Left ventricle myocardium superior (tissue), 1 donor: ENCODE data around the gene EBF3. TPM values are rescaled to one million over a fixed set of nuclear protein-coding genes. Genes with fewer than 3 reads are reported as not detected.

Experiments
- ATAC-seq: fragments of 200-7000 bp; cut with Tn5 transposase; one replicate; pipeline ENCODE4 v1.9.1; 2020; ENCODE audit warnings: mild to moderate bottlenecking, moderate library complexity
- DNase-seq: peaks from one replicate; pipeline ENCODE4 v3.0.0-alpha.2; 2020
- intact Hi-C: fragments of 100-400 bp; cut with micrococcal nuclease; formaldehyde crosslinking; loops from one replicate; pipeline ENCODE4 v1.11.0; 2022
- total RNA-seq: library from RNA; stranded (reverse); fragmentation: NEBNext Ultra II Directional; extraction: Animal tissue kit (Norgen Biotek cat#: 25700); gene quantifications from one replicate; pipeline ENCODE4 v1.2.1, GENCODE V29; 2021
- donor health status: DM: no; HTN: yes; CAD: no; lungs with severe emphysema.

Gene EBF3
- total RNA-seq, 1 donor from 2014 or later, result 7.1 TPM

GRCh38 chr10:129918401-129918800, 45.7 kb downstream of the EBF3 start:
- ATAC-seq (no peak), DNase-seq (no peak)
- intact Hi-C loops, result no loop called here

- intact Hi-C loops, result no loop called here
- no peak for DNase-seq
- no peak for ATAC-seq
Observed at GRCh38 chr10:129917936-129918335, 46.1 kb downstream of the EBF3 start.

- ATAC-seq, result no peak
- DNase-seq, result no peak
- intact Hi-C loops, result no loop called here
Observed at GRCh38 chr10:129916506-129916995, 47.5 kb downstream of the EBF3 start.

GRCh38 chr10:129915526-129916378, 48.3 kb downstream of the EBF3 start:
- DNase-seq (no peak), ATAC-seq (no peak)
- intact Hi-C loops, result no loop called here

GRCh38 chr10:129914960-129915359, 49.1 kb downstream of the EBF3 start:
- intact Hi-C loops, result no loop called here
- ATAC-seq (no peak), DNase-seq (no peak)

DNA sequence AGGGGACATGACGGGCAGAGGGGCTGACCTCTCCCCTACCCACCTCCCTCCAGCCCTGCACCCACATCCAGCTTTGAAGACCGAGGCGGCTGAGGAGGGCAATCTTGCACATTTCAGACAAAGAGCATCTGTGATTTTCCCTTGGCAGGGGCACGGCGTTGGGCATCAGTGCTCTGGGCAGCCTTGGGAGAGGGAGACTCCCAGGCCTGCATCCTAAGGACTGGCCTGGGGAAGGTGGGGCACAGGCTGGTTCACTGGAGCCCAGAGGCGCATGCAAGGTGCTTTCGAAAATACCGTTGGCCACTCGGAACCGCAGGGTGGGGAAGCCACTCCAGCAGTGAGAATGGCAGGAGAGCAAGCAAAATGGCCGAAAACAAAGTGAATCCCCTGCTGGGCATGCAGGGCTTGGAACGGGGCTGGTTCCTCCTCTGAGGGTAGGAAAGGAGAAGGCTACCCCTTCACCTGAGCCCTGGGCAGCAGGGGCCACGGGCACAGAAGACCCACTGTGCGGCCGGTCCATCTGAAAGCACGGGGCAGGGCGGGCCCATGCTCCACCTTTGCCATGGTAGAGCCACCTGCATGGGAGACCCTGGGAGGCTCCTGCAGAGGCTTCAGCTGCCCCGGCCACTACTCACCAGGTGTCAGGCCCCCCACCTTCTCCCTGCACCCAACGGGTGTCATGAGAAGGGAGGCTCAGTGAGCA, 49.8 kb downstream of the EBF3 start:
- intact Hi-C loops, result no loop called here
- ATAC-seq (no peak), DNase-seq (no peak)

DNA sequence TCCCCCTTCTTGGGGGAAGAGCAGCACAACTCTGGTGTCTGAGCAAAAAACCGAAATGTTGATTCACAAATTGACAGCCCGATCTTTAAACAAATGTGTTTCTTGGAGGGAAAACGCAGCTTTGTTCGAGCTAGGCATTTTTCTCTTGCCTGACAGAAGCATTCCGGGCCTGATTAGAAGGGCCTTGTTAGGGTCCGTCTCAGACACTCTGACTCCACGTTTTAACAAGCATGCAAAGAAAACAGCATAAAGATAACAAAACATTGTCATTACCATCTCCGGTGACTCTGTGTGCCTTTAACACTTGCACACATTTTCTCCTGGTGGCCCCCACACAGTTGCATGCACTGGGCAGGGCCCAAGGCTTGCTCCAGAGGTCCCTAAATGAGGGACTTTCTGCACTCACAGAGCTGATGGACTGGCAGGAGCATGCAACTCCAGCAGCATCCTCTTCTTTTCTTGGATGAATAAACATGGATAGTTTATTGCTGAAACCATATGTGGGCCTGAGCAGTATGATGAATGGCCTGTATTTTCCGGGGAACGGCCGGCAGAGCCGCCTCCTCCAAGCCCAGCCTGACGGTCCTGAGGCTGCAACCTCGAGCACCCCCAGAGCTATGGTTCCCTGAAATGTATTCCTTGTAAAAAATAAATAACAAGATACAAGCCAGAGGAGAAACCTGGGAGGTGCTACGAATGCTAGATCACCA, 50.9 kb downstream of the EBF3 start:
- intact Hi-C loops, result no loop called here
- DNase-seq (no peak), ATAC-seq (no peak)

- DNase-seq (no peak), ATAC-seq (no peak)
- intact Hi-C loops, result no loop called here
Observed at GRCh38 chr10:129912166-129912917, 51.7 kb downstream of the EBF3 start.

- no peak for ATAC-seq
- intact Hi-C loops, result no loop called here
- DNase-seq, result no peak
Observed at GRCh38 chr10:129911451-129912165, 52.5 kb downstream of the EBF3 start.

DNA sequence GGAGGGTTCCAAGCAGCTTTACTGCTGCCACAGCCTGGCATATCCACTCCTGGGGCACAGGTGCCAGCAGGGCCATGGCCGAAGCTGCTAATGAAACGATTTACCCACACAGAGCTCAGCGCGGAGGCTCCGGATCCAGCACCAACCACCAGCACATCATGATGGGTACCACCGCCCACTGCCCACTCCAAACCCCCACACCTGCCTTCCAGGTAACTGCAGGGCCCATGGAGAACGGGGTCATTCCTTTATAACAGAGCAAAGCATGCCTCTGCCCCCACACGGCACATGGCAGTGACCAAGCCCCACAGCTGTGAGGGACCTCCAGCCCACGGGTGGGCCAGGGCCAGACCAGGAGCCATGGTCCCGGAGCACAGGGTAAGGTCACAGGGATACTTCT, 53.2 kb downstream of the EBF3 start:
- intact Hi-C loops, result no loop called here
- DNase-seq (no peak), ATAC-seq (no peak)

- DNase-seq, result no peak
- intact Hi-C loops, result no loop called here
Observed at GRCh38 chr10:129909531-129910256, 54.4 kb downstream of the EBF3 start.

GRCh38 chr10:129909080-129909479, 55.0 kb downstream of the EBF3 start:
- ATAC-seq, result no peak
- intact Hi-C loops, result no loop called here
- DNase-seq, result no peak

More at GRCh38 chr10:129909531-129910256, 54.4 kb downstream of the EBF3 start:
- ATAC-seq, result no peak

- intact Hi-C loops, result no loop called here
- DNase-seq, result no peak
- no peak for ATAC-seq
Observed at GRCh38 chr10:129908406-129908805, 55.7 kb downstream of the EBF3 start.

GRCh38 chr10:129905553-129905952, 58.5 kb downstream of the EBF3 start:
- intact Hi-C loops, result no loop called here
- ATAC-seq (no peak), DNase-seq (no peak)

DNA sequence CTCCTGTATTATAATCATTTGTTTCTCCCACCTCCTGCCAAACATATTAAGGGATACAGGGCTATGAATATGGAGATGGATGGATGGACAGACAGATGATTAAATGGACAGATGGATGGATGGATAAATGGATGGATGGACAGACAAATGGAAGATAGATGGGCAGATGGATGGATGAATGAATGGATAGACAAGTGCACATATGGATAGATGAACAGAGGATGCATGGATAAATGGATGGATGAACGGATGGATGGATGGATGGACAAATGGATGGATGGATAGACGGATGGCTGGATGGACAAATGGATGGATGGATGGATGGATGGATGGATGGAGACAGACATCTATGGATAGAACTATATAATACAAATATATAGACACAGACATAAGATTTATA, 59.8 kb downstream of the EBF3 start:
- ATAC-seq (no peak), DNase-seq (no peak)
- intact Hi-C loops, result no loop called here

DNA sequence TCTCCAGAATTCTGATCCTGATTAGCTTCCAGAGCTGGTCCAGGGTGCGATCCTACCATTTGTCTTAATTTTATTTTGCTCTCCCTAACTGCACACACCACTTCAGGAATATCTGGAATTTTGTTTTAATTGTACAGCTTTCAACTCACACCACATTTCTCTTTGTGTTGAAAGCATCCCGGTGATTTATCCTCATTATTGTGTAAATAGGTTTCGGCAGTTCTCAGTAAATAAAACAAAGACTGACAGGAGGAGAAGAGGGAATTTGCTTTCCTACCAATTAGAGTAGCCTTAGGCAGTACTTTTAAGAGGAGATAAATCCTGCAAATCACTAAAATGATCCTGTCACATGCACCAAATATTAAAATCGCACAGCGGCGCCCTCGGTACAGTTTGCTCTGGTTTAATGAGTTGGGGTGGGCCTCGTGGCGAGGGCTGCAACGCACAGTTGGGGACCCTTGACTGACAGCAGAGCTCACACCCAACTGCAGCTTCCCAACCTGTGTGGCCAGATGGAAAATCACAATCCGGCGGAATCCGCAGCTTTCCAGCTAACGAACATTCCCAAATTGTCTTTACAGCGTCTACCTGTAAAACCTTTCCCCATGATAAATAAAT, 62.6 kb downstream of the EBF3 start:
- DNase-seq (no peak), ATAC-seq (no peak)
- intact Hi-C loops, result no loop called here

DNA sequence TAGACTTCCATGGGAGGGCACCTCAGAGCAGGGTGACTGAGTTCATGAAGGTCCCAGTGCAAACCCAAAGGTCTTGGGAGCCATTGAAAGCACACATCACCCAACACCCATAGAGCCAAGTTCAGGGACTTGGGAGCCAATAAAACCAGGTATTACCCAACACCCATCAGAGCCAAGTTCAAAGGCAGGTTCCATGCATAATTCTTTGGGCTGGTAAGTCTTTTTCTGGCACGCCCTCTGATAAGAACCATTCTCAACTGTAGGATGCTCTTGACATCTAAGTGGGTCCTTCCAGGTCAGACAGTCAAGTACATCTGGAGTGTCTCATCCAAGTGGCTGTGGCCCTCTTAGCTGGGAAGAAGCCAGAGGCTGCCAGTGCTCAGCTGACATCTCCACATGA, 63.2 kb downstream of the EBF3 start:
- no peak for ATAC-seq
- intact Hi-C loops, result no loop called here
- DNase-seq, result no peak
